GM12878 (cell line): ENCODE measurements around the gene WNK1.

Experiments used
- CEBPB ChIP-seq, 2 experiments: fragments of 150-350 bp in 1 of 2; IDR thresholded peaks; 2 replicates each; pipeline ENCODE4 v1.6.1; 2012 to 2014; ENCODE audit warnings: low read depth in 2 of 2, low read length in 2 of 2, borderline replicate concordance in 1 of 2, inconsistent platforms in 1 of 2
- CTCF ChIP-seq, 3 experiments: IDR thresholded peaks in 2 of 3; conservative IDR thresholded peaks in 1 of 3; 2 replicates each; pipeline ENCODE4 v1.5.1; 2011; ENCODE audit warnings: low read depth in 3 of 3, low read length in 3 of 3, mild to moderate bottlenecking in 3 of 3, control low read depth in 2 of 3, moderate library complexity in 2 of 3, inconsistent platforms in 1 of 3, mixed read lengths in 1 of 3; ENCODE audit not compliant: control insufficient read depth in 2 of 3, insufficient read depth in 1 of 3; ENCODE audit errors: extremely low read depth in 1 of 3
- FOXM1 ChIP-seq: IDR thresholded peaks from 2 replicates; pipeline ENCODE4 v1.6.1; 2012; ENCODE audit warnings: low read depth, mild to moderate bottlenecking, inconsistent platforms, low read length, moderate library complexity
- KDM1A ChIP-seq: fragments of 200-600 bp; sonication (generic); IDR thresholded peaks from 2 replicates; pipeline ENCODE4 v1.6.1; 2016; ENCODE audit warnings: borderline replicate concordance
- MAX ChIP-seq: IDR thresholded peaks from 2 replicates; pipeline ENCODE4 v1.6.1; 2012; ENCODE audit warnings: low read depth, low read length, improper control_type of control experiment
- RAD21 ChIP-seq: IDR thresholded peaks from 2 replicates; pipeline ENCODE4 v1.6.1; 2011; ENCODE audit warnings: mild to moderate bottlenecking, low read depth, low read length, moderate library complexity; ENCODE audit not compliant: insufficient read depth
- REST ChIP-seq: IDR thresholded peaks from 2 replicates; pipeline ENCODE4 v1.6.1; 2012; ENCODE audit warnings: mild to moderate bottlenecking, low read depth, low read length
- SP1 ChIP-seq: IDR thresholded peaks from one replicate; pipeline ENCODE4 v1.6.1; 2011; ENCODE audit warnings: low read depth, low read length

- TF ChIP-seq CTCF (IDR thresholded peaks at IDR 0.05 in 2 of 3, conservative IDR thresholded peaks at IDR 0.05 in 1 of 3; ENCODE audit: control insufficient read depth in 2 of 3, extremely low read depth in 1 of 3, insufficient read depth in 1 of 3, low read depth in 3 of 3, low read length in 3 of 3) (no peak), CEBPB (IDR thresholded peaks at IDR 0.05; ENCODE audit: borderline replicate concordance in 1 of 2, low read depth in 2 of 2, low read length in 2 of 2) (no peak), MAX (no peak), REST (no peak), FOXM1 (no peak), RAD21 (no peak), SP1 (no peak), KDM1A (no peak)
Observed at GRCh38 chr12:953776-954175, 201.4 kb downstream of the WNK1 start.
